Measurements from ENCODE around the gene APH1B.

- TF ChIP-seq CTCF (conservative IDR thresholded peaks at IDR 0.05): no peak
- no peak for TF ChIP-seq EZH2 (IDR thresholded peaks at IDR 0.05; ENCODE audit: low read depth)
Measured at GRCh38 chr15:63238796-63239195, 38.6 kb upstream of the APH1B start.
